ENCODE results near the gene TPRN. TPM values are rescaled to one million over a fixed set of nuclear protein-coding genes. Genes with fewer than 3 reads are reported as not detected.
A peak's percentile ranks its signal among the peaks of the same experiment; 100 is the strongest.

The TPRN gene
- total RNA-seq, 1 experiment from 2014 or later: 1.2 TPM

DNA sequence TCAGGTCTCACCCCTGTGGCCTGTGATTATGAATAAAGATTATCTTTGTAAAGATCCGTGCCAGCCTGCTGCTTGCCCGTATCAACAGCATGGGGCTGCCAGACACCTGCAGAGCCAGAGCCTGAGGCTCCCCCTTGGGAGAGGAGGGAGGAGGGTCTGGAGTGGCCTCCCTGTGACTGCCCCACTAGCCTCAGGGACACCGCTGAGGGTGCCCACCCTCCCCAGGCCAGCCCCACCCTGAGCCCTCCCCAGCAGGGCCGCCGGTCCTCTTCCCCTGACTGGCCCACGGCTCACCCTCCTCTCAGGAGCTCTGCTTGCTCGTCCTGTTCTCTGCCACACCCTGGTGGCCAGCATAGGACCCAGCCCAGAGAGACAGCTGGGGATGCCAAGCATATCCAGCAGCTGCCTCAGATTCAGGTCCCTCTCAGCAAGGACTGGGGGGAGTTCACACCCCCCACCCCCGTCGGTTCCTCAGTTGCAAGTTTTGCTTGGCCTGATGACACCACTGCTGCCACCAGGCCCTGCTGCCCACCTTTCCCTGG lies 10.2 kb downstream of the TPRN start:
- DNase-seq (ENCODE audit: low spot score): no peak

DNA sequence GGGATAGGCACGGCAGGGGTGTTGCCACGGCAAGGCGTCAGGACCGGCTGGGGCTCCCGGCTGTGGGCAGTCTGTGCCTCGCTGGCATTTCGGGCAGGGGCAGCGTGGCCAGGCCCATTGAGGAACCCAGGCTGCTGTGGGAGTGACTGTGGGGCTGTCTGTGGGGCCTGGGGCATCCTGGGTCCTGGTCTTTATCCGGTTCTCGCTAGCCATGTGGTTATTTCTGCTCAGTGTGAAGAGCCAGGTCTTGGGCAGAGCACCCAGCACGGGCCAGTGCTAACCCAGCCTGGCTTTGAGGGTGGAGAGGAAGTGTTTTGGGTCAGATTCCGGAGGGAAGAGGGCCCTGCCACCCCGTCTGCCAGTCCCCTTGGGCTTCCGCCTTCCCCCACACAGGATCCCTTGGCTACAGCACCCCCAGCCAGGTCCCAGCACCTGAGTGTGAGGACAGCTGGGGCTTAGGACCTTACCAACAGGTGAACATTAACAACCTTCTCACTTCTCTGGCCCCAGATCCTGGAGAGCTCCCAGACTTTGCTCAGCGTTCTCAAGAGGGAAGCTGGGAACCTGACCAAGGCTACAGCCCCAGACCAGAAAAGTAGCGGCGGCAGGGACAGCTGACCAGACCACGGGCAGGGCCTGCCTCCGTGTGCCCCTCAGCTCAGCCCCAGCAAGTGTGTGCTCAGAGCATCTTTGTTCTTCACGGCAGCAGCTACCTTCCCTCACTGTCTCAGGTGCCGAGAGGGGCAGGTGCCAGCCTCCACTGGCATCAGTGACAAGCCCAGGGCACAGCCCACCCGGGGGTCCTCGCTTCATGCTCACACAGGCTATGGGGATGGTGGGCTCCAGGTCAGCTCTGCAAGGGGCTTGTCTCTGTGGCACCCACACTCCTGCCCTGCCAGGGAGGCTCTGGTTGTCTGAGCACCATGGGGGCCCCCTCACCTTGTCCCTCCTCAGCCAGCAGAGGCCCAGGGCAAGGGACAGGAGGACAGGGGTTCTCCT lies 10.9 kb downstream of the TPRN start:
- no peak for DNase-seq (ENCODE audit: low spot score)

- DNase-seq (ENCODE audit: low spot score): peak; percentile 87
Observed at GRCh38 chr9:137188490-137189296, 11.8 kb downstream of the TPRN start, which contains the start of the genes ANAPC2 and SSNA1. TSS of gene ANAPC2 (minus strand) at chr9:137188560. CDS start at chr9:137188532, 28 bp downstream. TSS of gene SSNA1 (plus strand) at chr9:137188676. CDS start at chr9:137188727, 51 bp downstream.

- no peak for DNase-seq (ENCODE audit: low spot score)
Observed at GRCh38 chr9:137188086-137188489, 12.5 kb downstream of the TPRN start.

GRCh38 chr9:137187386-137187785 lies 13.2 kb downstream of the TPRN start:
- no peak for DNase-seq (ENCODE audit: low spot score)

DNA sequence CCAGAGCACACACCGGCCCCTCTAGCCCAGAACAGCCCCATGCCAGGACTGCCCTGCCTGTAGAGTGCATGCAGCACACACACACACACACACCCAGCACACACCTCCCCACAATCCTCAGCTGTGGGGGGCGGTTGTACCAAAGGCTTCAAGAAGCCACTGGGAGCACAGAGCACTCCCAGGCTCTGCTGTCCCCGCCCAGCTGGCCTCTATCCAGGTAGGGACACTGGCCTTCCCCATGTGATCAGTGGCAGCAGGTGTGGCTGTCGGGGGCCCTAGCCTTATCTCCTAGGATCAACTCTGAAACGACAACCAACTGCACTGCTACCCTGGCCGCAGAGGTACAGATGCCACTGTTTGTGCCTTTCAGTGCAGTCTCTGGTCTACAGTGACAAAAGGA lies 14.2 kb downstream of the TPRN start:
- no peak for DNase-seq (ENCODE audit: low spot score)

DNA sequence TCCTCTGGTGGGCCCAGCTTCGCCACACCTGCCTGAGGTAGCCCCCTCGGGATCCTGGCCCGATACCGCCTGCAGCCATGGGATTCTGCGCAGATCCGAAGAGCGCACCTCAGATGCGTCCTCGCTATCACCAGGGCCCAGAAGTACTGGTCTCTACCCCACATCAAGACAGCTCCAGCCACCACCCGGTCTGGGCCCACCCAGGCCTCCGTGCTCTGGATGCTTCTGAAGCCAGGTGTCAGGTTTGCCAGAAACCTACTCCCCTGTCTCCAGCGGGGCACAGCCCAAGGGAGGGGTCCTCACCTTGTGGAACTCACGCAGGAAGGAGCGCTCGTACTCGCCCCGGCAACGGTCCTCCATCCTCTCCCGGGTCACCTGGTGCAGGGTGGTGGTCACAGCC lies 14.6 kb downstream of the TPRN start:
- no peak for DNase-seq (ENCODE audit: low spot score)

DNA sequence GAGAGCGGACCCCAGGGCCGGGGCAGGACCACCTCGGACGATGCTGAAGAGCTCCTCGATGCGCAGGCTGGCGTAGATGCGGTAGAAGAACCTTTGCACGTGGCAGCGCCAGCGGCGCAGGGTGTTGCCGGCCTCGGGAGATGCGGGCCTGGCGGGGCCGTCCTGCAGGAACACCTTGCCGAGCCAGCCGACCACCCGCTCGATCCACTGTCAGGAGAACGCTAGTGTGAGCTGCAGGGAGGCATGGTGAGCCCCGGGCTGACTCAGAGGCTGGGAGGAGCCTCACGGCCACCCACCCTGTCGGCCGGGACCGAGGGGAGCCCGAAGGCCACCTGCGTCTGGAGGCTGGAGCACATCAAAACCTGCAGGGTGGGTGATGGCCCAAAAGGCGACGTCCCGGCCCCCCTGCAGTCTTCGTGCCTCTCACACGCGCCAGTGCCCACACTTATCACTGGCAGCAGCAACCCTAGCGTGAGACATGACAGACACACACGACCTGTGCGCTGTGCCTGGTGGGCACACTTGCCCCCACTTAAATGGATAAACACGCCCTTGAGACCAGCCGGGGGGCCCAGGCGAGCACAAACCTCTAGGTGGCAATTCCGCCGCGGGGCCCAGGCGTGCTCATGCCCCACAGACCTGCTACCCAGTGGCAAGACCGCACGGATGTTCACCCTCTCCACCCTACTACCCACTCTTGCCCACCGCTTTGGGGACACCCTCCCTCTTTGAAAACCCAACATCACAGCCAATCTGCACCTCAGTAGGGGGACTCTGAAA lies 15.5 kb downstream of the TPRN start:
- DNase-seq (ENCODE audit: low spot score): no peak

DNA sequence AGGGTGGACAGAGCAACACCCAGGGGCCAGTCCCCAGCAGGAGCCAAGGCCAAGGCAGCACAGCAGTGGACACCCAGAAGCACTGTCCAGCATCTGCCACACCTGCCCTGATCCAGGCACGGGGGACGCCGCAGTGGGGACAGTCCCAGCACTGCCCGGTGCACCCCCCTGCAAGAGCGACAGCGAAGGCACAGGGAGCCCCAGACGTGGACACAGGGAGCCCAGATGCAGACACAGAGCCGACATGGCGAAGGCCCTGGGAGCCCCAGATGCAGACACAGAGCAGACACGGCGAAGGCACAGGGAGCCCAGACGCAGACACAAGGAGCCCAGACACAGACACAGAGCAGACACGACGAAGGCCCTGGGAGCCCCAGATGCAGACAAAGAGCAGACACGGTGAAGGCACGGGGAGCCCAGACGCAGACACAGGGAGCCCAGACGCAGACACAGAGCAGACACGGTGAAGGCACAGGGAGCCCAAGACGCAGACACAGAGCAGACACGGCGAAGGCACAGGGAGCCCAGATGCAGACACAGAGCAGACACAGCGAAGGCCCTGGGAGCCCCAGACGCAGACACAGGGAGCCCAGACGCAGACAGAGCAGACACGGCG lies 16.5 kb downstream of the TPRN start:
- DNase-seq (ENCODE audit: low spot score): no peak

- DNase-seq (ENCODE audit: low spot score): no peak
Observed at GRCh38 chr9:137182836-137183235, 17.7 kb downstream of the TPRN start.

- no peak for DNase-seq (ENCODE audit: low spot score)
Observed at GRCh38 chr9:137181680-137182079, 18.9 kb downstream of the TPRN start.

DNA sequence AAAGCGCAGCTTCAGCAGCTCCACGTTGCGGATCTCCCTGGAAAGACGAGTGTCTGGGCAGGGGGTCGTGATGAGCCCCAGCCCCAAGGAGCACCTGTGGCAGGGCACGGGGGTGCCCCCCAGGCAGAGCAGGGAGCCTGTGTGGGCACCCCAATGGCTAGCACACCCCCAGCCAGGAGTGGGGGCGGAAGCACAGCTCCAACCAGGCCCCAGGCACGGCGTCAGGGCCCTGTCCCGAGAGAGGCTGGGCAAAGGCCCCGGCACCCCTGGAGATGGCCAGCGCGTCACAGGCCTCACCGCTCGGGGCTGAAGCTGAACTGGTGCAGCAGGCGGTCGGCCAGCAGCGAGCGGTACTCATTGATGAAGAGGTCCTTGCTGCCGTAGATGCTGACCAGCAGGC lies 20.1 kb downstream of the TPRN start:
- DNase-seq (ENCODE audit: low spot score): no peak

DNA sequence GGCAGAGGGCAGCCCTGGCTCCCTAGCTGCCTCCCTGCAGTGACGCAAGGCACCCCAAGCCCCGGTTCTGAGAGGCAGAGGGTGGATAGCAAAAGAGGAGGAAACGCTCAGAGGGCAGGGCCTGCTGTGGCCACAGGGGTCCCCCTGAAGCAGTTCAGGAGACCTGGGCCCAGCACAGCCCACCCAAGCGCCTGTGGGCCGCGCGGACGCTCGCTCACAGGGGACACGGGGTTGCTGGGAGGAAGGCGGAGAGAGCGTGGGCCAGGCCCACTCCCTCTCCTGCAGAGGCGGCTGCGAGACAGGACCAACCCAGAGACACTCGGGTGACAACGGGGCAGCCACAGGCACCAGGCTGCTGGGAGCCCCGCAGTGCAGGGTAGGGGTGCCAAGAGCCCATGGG lies 20.8 kb downstream of the TPRN start:
- no peak for DNase-seq (ENCODE audit: low spot score)

DNA sequence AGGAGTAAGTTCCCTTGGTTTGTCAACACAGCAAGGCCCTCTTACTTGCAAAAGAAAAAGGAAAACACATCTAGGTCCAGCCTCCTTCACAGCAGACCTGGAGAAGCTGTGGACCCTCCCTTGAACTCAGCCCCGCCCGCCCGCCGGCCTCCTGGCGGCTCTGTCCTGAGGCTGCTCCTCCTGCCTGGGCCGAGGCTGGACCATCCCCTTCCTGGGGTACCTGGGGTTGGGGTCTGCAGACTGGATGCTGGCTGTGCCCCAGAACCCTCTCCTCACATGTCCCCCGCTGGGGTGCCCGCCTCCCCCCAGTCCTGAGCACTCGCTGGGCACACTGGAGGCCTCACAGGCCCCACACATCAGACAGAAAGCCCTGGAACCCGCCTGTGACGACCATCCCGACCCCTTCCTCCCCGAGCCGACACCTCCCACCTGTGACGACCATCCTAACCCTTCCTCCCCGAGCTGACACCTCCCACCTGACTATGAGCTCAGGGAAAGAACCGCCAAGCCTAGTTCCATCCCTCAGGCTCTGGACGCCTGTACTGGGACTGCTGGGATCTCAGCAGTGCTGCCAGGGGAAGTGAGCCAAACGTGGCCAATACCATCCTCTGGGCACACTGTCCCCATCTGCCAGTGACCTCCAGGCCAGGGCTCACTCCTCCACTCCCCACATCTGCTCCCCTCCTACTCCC lies 21.5 kb downstream of the TPRN start:
- no peak for DNase-seq (ENCODE audit: low spot score)

DNA sequence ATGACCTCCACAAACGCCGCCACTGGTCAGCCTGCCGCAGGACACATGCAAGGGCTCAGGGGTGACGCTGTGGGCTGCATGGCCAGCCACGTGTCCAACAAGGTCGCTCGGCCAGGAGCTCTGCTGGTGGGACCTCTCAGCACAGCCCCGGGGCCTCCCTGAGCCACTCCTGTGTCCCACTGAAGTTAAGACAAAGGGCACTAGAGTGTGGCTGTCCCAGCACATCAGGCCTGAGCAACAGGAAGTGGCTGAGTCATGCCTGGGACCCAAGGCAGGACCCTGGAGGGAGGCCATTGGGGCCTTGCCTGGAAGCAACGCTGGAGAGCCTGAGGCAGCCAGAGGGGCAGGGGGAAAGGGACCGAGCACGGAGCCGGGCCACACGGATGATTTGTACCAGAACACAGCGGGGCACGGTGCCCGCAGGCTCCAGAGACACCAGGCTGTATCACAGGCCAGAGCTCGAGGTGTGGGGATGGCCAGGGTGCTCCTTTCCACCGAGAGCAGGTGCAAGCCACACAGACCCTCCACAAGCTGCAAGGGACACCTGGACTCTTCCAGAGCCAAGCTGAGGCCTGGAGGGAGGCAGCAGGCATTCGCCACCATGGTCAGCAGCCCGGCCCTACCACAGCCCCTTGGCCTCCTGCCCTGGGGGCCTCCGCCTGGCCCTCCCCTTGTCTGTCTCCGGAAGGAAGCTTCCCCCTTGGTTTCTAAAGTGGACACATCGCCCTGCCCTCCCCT lies 22.2 kb downstream of the TPRN start:
- no peak for DNase-seq (ENCODE audit: low spot score)

- DNase-seq (ENCODE audit: low spot score): no peak
Observed at GRCh38 chr9:137176302-137177182, 24.0 kb downstream of the TPRN start.

DNA sequence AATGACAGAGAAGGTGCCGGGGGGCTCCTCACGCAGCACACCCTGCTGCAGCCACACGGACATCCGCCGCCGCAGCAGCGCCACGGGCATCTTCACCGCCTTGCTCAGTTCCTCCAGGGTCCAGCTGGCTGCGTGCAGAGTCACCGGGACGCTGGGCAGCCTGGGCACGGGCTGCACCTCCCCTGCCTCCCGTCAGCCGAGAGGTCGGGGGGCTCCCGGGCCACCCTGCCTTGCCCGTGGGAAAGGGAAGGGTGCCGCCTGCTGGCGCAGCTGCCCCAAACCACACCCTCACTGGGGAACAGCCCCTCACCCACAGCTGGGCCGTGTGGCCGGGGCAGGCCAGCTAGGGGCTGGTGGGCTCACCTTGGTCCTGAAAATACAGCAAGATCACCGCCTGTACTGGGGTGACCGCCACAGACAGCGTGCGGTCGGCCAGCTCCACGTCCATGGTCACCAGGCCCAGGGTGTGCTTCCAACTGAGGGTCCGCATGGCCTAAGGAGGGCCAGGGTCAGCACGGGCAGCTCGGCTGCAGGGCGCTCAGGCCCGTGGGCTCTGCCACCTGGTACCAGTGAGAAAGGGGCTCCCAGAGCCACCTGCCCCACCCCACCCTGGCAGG lies 25.1 kb downstream of the TPRN start:
- no peak for DNase-seq (ENCODE audit: low spot score)

DNA sequence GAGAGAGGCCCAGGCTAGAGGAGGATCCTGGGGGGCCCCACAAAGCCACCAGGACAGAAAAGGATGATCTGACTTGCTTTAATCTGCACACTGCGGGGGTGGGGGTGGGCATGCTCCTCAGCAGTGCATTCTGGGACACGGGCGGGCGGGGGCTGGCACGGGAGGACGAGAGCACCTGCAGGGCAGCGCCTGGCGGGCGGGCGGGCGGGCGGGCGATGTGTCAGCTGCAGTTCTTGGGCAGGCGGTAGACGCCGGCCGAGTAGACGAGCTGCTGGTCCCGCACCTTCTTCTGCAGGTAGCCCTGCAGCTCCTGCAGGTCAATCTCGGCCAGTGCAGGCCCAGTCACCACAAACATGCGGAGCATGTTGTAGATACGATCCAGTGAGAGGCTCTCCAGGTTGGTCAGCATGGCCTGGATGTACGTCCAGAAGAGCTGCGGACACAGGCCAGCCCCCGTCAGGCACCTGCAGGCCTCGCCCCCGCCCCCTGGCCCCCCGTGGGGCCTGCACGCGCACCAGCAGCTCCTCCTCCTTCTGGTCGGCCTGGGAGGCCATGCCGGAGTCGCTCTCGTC lies 25.7 kb downstream of the TPRN start:
- DNase-seq (ENCODE audit: low spot score): no peak
